Measurements from ENCODE around the gene COG5. TPM values are rescaled to one million over a fixed set of nuclear protein-coding genes. Genes with fewer than 3 reads are reported as not detected.

COG5 gene
- polyA plus RNA-seq, 1 donor: 27.9 TPM

- no peak for DNase-seq (ENCODE audit: low read depth)
Measured at GRCh38 chr7:107332488-107333269, 231.0 kb downstream of the COG5 start.

- no peak for DNase-seq (ENCODE audit: low read depth)
Measured at GRCh38 chr7:107330478-107330877, 233.2 kb downstream of the COG5 start.

- DNase-seq (ENCODE audit: low read depth): no peak
Measured at GRCh38 chr7:107327986-107328569, 235.6 kb downstream of the COG5 start.

GRCh38 chr7:107326061-107326460, 237.7 kb downstream of the COG5 start:
- no peak for DNase-seq (ENCODE audit: low read depth)

- no peak for DNase-seq (ENCODE audit: low read depth)
Measured at GRCh38 chr7:107322015-107322414, 241.7 kb downstream of the COG5 start.

GRCh38 chr7:107321611-107322010, 242.1 kb downstream of the COG5 start:
- no peak for DNase-seq (ENCODE audit: low read depth)

GRCh38 chr7:107319724-107320228, 243.9 kb downstream of the COG5 start:
- no peak for DNase-seq (ENCODE audit: low read depth)

- DNase-seq (ENCODE audit: low read depth): no peak
Measured at GRCh38 chr7:107318523-107319160, 245.1 kb downstream of the COG5 start.

GRCh38 chr7:107315716-107316220, 248.0 kb downstream of the COG5 start:
- no peak for DNase-seq (ENCODE audit: low read depth)

- no peak for DNase-seq (ENCODE audit: low read depth)
Measured at GRCh38 chr7:107313355-107313754, 250.4 kb downstream of the COG5 start.

- no peak for DNase-seq (ENCODE audit: low read depth)
Measured at GRCh38 chr7:107312418-107312817, 251.3 kb downstream of the COG5 start.

- no peak for DNase-seq (ENCODE audit: low read depth)
Measured at GRCh38 chr7:107309296-107309695, 254.4 kb downstream of the COG5 start.

- DNase-seq (ENCODE audit: low read depth): no peak
Measured at GRCh38 chr7:107304636-107305035, 259.1 kb downstream of the COG5 start.

- no peak for DNase-seq (ENCODE audit: low read depth)
Measured at GRCh38 chr7:107304063-107304462, 259.7 kb downstream of the COG5 start.

GRCh38 chr7:107302250-107302847, 261.4 kb downstream of the COG5 start:
- no peak for DNase-seq (ENCODE audit: low read depth)

GRCh38 chr7:107294182-107294581, 269.5 kb downstream of the COG5 start:
- no peak for DNase-seq (ENCODE audit: low read depth)

GRCh38 chr7:107292591-107292990, 271.1 kb downstream of the COG5 start:
- no peak for DNase-seq (ENCODE audit: low read depth)

- DNase-seq (ENCODE audit: low read depth): no peak
Measured at GRCh38 chr7:107291434-107291833, 272.3 kb downstream of the COG5 start.

GRCh38 chr7:107286751-107287621, 276.7 kb downstream of the COG5 start:
- no peak for DNase-seq (ENCODE audit: low read depth)

- no peak for DNase-seq (ENCODE audit: low read depth)
Measured at GRCh38 chr7:107284911-107285479, 278.7 kb downstream of the COG5 start.

GRCh38 chr7:107277331-107277730, 286.4 kb downstream of the COG5 start:
- no peak for DNase-seq (ENCODE audit: low read depth)

Data from forelimb muscle (tissue), 1 donor.